ENCODE measurements around the gene RAD54L.
"Not testable (repeated sequence)": the region's sequence is repeated elsewhere in the genome, so short reads cannot be mapped to it uniquely, and the experiment has no call there.

RAD54L gene

DNA sequence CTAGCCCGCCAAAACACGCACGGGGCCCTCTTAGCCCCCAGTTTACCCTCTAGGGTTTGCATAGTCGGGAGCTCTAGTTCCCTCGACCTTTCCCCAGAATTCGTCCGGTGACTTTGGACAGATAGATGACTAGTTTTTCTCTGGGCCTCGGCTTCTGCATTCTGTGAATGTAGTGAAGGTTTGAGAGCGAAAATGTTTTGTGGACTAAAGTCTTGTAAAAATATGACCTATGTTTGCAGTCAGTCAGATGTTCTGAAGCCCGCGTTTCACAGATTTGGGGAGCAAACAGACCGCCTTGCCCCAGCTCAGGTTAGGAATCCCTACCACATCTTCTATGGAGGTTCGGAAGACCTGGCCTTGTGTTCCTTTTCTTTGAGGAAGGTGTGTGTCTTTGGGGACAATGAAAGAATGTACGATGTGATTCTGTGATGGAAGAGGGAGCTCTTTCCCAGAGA, 56.3 kb downstream of the RAD54L start:
- no peak for TF ChIP-seq ZFX (IDR thresholded peaks at IDR 0.05)
- TF ChIP-seq, protein P1, sequence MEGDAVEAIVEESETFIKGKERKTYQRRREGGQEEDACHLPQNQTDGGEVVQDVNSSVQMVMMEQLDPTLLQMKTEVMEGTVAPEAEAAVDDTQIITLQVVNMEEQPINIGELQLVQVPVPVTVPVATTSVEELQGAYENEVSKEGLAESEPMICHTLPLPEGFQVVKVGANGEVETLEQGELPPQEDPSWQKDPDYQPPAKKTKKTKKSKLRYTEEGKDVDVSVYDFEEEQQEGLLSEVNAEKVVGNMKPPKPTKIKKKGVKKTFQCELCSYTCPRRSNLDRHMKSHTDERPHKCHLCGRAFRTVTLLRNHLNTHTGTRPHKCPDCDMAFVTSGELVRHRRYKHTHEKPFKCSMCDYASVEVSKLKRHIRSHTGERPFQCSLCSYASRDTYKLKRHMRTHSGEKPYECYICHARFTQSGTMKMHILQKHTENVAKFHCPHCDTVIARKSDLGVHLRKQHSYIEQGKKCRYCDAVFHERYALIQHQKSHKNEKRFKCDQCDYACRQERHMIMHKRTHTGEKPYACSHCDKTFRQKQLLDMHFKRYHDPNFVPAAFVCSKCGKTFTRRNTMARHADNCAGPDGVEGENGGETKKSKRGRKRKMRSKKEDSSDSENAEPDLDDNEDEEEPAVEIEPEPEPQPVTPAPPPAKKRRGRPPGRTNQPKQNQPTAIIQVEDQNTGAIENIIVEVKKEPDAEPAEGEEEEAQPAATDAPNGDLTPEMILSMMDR (conservative IDR thresholded peaks at IDR 0.05) = no peak
- H3K27ac ChIP-seq = peak overlapping the region; percentile 98

GRCh38 chr1:46306159-46306530, 58.6 kb downstream of the RAD54L start:
- peak overlapping the region; percentile 98 for H3K27ac ChIP-seq
- TF ChIP-seq, protein P1 (conservative IDR thresholded peaks at IDR 0.05) = no peak

GRCh38 chr1:46309401-46310159, 62.0 kb downstream of the RAD54L start:
- no peak for TF ChIP-seq ZFX (IDR thresholded peaks at IDR 0.05)
- TF ChIP-seq, protein P1 (conservative IDR thresholded peaks at IDR 0.05) = no peak
- H3K27ac ChIP-seq = no peak overlapping the region

DNA sequence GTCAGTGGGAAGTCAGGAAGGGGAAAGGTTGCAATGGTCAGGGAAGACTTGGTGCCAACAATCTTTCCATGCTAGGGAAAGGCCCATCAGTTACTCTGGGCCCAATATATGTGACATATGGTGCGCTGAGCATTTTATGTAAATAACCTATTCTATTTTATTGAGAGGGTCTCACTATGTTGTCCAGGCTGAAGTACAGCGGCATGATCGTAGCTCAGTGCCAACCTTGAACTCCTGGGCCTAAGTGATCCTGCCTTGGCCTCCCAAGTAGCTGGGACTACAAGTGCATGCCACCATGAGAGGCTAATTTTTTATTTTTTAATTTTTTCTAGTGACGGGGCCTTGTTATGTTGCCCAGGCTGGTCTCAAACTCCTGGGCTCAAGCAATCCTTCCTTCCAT, 62.8 kb downstream of the RAD54L start:
- H3K27ac ChIP-seq = no peak overlapping the region
- TF ChIP-seq ZFX (IDR thresholded peaks at IDR 0.05) = no peak
- TF ChIP-seq, protein P1 (conservative IDR thresholded peaks at IDR 0.05) = no peak

GRCh38 chr1:46315669-46316403, 68.3 kb downstream of the RAD54L start:
- H3K27ac ChIP-seq = no peak overlapping the region
- TF ChIP-seq ZFX (IDR thresholded peaks at IDR 0.05) = no peak
- TF ChIP-seq, protein P1 (conservative IDR thresholded peaks at IDR 0.05) = no peak

GRCh38 chr1:46317323-46317722, 69.8 kb downstream of the RAD54L start:
- H3K27ac ChIP-seq = no peak overlapping the region
- no peak for TF ChIP-seq ZFX (IDR thresholded peaks at IDR 0.05)
- TF ChIP-seq, protein P1 (conservative IDR thresholded peaks at IDR 0.05) = no peak

GRCh38 chr1:46319301-46319700, 71.7 kb downstream of the RAD54L start:
- H3K27ac ChIP-seq = not testable (repeated sequence)

DNA sequence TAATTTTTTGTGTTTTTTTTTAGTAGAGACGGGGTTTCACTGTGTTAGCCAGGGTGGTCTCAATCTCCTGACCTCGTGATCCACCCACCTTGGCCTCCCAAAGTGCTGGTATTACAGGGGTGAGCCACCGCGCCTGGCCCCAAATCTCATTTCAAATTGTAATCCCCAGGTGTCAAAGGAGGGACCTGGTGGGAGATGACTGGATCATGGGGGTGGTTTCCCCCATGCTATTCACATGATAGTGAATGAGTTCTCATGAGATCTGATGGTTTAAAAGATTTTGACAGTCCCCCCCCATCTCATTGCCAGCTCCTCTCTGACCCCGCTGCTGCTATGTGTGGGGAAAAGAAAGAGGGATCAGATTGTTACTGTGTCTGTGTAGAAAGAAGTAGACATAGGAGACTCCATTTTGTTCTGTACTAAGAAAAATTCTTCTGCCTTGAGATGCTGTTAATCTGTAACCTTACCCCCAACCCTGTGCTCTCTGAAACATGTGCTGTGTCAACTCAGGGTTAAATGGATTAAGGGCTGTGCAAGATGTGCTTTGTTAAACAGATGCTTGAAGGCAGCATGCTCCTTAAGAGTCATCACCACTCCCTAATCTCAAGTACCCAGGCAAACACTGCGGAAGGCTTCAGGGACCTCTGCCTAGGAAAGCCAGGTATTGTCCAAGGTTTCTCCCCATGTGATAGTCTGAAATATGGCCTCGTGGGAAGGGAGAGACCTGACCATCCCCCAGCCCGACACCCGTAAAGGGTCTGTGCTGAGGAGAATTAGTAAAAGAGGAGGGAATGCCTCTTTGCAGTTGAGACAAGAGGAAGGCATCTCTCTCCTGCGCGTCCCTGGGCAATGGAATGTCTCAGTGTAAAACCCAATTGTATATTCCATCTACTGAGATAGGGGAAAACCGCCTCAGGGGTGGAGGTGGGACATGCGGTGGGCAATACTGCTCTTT, 72.7 kb downstream of the RAD54L start:
- H3K27ac ChIP-seq = not testable (repeated sequence)

- H3K27ac ChIP-seq = not testable (repeated sequence)
Measured at GRCh38 chr1:46322191-46322590, 74.6 kb downstream of the RAD54L start.

- not testable (repeated sequence) for H3K27ac ChIP-seq
Measured at GRCh38 chr1:46325285-46326076, 77.9 kb downstream of the RAD54L start.
